ENCODE measurements around the gene MRPS10.
A peak's percentile ranks its signal among the peaks of the same experiment; 100 is the strongest.

MRPS10 gene

GRCh38 chr6:42259286-42259685 lies 41.6 kb upstream of the MRPS10 start:
- Histone ChIP-seq H2BK15ac (ENCODE audit: low read depth, poor library complexity, severe bottlenecking) (no peak overlapping the region), H2BK120ac (ENCODE audit: low read depth, low read length) (no peak overlapping the region), H4K8ac (ENCODE audit: low read length) (no peak overlapping the region), H3K36me3 (ENCODE audit: control insufficient read depth in 1 of 2, insufficient read depth in 2 of 2, low read depth in 1 of 2, low read length in 2 of 2) (peaks cover 26 to 44% of the 10 kb centered on the region in 2 experiments), H3K4me2 (ENCODE audit: low read length, poor library complexity, severe bottlenecking) (no peak overlapping the region), H2AK5ac (ENCODE audit: low read length, severe bottlenecking) (no peak overlapping the region), H2BK5ac (ENCODE audit: low read depth, low read length, poor library complexity, severe bottlenecking) (no peak overlapping the region), H3K4me1 (ENCODE audit: control insufficient read depth, insufficient read depth, low read depth, low read length) (peaks cover 4% of the 10 kb centered on the region), H3K9ac (ENCODE audit: low read length) (no peak overlapping the region), H3K14ac (ENCODE audit: low read length in 2 of 2) (no peak overlapping the region), H2AFZ (ENCODE audit: low read depth, low read length) (no peak overlapping the region), H3K4me3 (ENCODE audit: insufficient read depth in 1 of 2, low read depth in 1 of 2, low read length in 2 of 2) (no peak overlapping the region), H4K91ac (ENCODE audit: low read length) (no peak overlapping the region), H3K23ac (ENCODE audit: low read length in 2 of 2) (no peak overlapping the region), H3K27ac (ENCODE audit: low read length, poor library complexity, severe bottlenecking) (no peak overlapping the region), H2BK12ac (ENCODE audit: low read length in 2 of 2) (no peak overlapping the region), H3K79me1 (replicated peaks; ENCODE audit: low read length, poor library complexity, severe bottlenecking) (no peaks in the 10 kb centered on the region), H3K18ac (ENCODE audit: low read depth in 1 of 2, low read length in 2 of 2) (no peak overlapping the region), H3K9me3 (ENCODE audit: control insufficient read depth, low read length) (no peaks in the 10 kb centered on the region), H3K4ac (ENCODE audit: low read depth in 1 of 2, low read length in 2 of 2) (no peak overlapping the region), H3K27me3 (ENCODE audit: control insufficient read depth in 1 of 2, insufficient read depth in 1 of 2, low read length in 2 of 2) (no peaks in the 10 kb centered on the region)
- no peak for DNase-seq
- 98% methylated on average over 30 of the region's 31 CpGs for WGBS

- no peaks in the 10 kb centered on the region for H3K79me1 ChIP-seq (replicated peaks; ENCODE audit: low read length, poor library complexity, severe bottlenecking)
- H3K14ac ChIP-seq (ENCODE audit: low read length in 2 of 2) = no peak overlapping the region
- H4K91ac ChIP-seq (ENCODE audit: low read length) = no peak overlapping the region
- WGBS = 58% methylated on average over 3 of the region's 3 CpGs
- H2BK5ac ChIP-seq (ENCODE audit: low read depth, low read length, poor library complexity, severe bottlenecking) = no peak overlapping the region
- H3K9ac ChIP-seq (ENCODE audit: low read length) = no peak overlapping the region
- no peak overlapping the region for H3K4ac ChIP-seq (ENCODE audit: low read depth in 1 of 2, low read length in 2 of 2)
- H2BK12ac ChIP-seq (ENCODE audit: low read length in 2 of 2) = no peak overlapping the region
- no peaks in the 10 kb centered on the region for H3K27me3 ChIP-seq (ENCODE audit: control insufficient read depth in 1 of 2, insufficient read depth in 1 of 2, low read length in 2 of 2)
- H3K18ac ChIP-seq (ENCODE audit: low read depth in 1 of 2, low read length in 2 of 2) = no peak overlapping the region
- H3K4me1 ChIP-seq (ENCODE audit: control insufficient read depth, insufficient read depth, low read depth, low read length) = peaks cover 4% of the 10 kb centered on the region
- H2BK15ac ChIP-seq (ENCODE audit: low read depth, poor library complexity, severe bottlenecking) = no peak overlapping the region
- H3K4me3 ChIP-seq (ENCODE audit: insufficient read depth in 1 of 2, low read depth in 1 of 2, low read length in 2 of 2) = no peak overlapping the region
- no peak overlapping the region for H3K23ac ChIP-seq (ENCODE audit: low read length in 2 of 2)
- DNase-seq = no peak
- no peak overlapping the region for H2BK120ac ChIP-seq (ENCODE audit: low read depth, low read length)
- H3K4me2 ChIP-seq (ENCODE audit: low read length, poor library complexity, severe bottlenecking) = no peak overlapping the region
- H3K27ac ChIP-seq (ENCODE audit: low read length, poor library complexity, severe bottlenecking) = no peak overlapping the region
- H2AFZ ChIP-seq (ENCODE audit: low read depth, low read length) = no peak overlapping the region
- peaks cover 23 to 51% of the 10 kb centered on the region in 2 experiments for H3K36me3 ChIP-seq (ENCODE audit: control insufficient read depth in 1 of 2, insufficient read depth in 2 of 2, low read depth in 1 of 2, low read length in 2 of 2)
- no peaks in the 10 kb centered on the region for H3K9me3 ChIP-seq (ENCODE audit: control insufficient read depth, low read length)
- H2AK5ac ChIP-seq (ENCODE audit: low read length, severe bottlenecking) = no peak overlapping the region
- H4K8ac ChIP-seq (ENCODE audit: low read length) = no peak overlapping the region
These were observed 40.0 kb upstream of the MRPS10 start for GRCh38 chr6:42257614-42258013.

GRCh38 chr6:42257063-42257462 lies 39.4 kb upstream of the MRPS10 start:
- no peak overlapping the region for H3K4me3 ChIP-seq (ENCODE audit: insufficient read depth in 1 of 2, low read depth in 1 of 2, low read length in 2 of 2)
- H3K4me1 ChIP-seq (ENCODE audit: control insufficient read depth, insufficient read depth, low read depth, low read length) = peaks cover 7% of the 10 kb centered on the region
- no peak overlapping the region for H3K27ac ChIP-seq (ENCODE audit: low read length, poor library complexity, severe bottlenecking)
- peaks cover 26 to 50% of the 10 kb centered on the region in 2 experiments for H3K36me3 ChIP-seq (ENCODE audit: control insufficient read depth in 1 of 2, insufficient read depth in 2 of 2, low read depth in 1 of 2, low read length in 2 of 2)
- H2BK15ac ChIP-seq (ENCODE audit: low read depth, poor library complexity, severe bottlenecking) = no peak overlapping the region
- DNase-seq = no peak
- H2BK12ac ChIP-seq (ENCODE audit: low read length in 2 of 2) = no peak overlapping the region
- H3K23ac ChIP-seq (ENCODE audit: low read length in 2 of 2) = no peak overlapping the region
- no peak overlapping the region for H3K9ac ChIP-seq (ENCODE audit: low read length)
- no peak overlapping the region for H2BK120ac ChIP-seq (ENCODE audit: low read depth, low read length)
- H3K4ac ChIP-seq (ENCODE audit: low read depth in 1 of 2, low read length in 2 of 2) = no peak overlapping the region
- no peaks in the 10 kb centered on the region for H3K27me3 ChIP-seq (ENCODE audit: control insufficient read depth in 1 of 2, insufficient read depth in 1 of 2, low read length in 2 of 2)
- no peak overlapping the region for H3K4me2 ChIP-seq (ENCODE audit: low read length, poor library complexity, severe bottlenecking)
- 45% methylated on average over 2 of the region's 3 CpGs for WGBS
- no peak overlapping the region for H4K91ac ChIP-seq (ENCODE audit: low read length)
- H2BK5ac ChIP-seq (ENCODE audit: low read depth, low read length, poor library complexity, severe bottlenecking) = no peak overlapping the region
- H4K8ac ChIP-seq (ENCODE audit: low read length) = no peak overlapping the region
- no peak overlapping the region for H3K18ac ChIP-seq (ENCODE audit: low read depth in 1 of 2, low read length in 2 of 2)
- H2AFZ ChIP-seq (ENCODE audit: low read depth, low read length) = no peak overlapping the region
- H3K79me1 ChIP-seq (replicated peaks; ENCODE audit: low read length, poor library complexity, severe bottlenecking) = no peaks in the 10 kb centered on the region
- H3K14ac ChIP-seq (ENCODE audit: low read length in 2 of 2) = no peak overlapping the region
- H3K9me3 ChIP-seq (ENCODE audit: control insufficient read depth, low read length) = no peaks in the 10 kb centered on the region
- H2AK5ac ChIP-seq (ENCODE audit: low read length, severe bottlenecking) = no peak overlapping the region

- H2BK15ac ChIP-seq (ENCODE audit: low read depth, poor library complexity, severe bottlenecking) = no peak overlapping the region
- no peak overlapping the region for H3K4me2 ChIP-seq (ENCODE audit: low read length, poor library complexity, severe bottlenecking)
- no peak overlapping the region for H3K18ac ChIP-seq (ENCODE audit: low read depth in 1 of 2, low read length in 2 of 2)
- no peaks in the 10 kb centered on the region for H3K9me3 ChIP-seq (ENCODE audit: control insufficient read depth, low read length)
- H3K4ac ChIP-seq (ENCODE audit: low read depth in 1 of 2, low read length in 2 of 2) = no peak overlapping the region
- no peak for DNase-seq
- H3K14ac ChIP-seq (ENCODE audit: low read length in 2 of 2) = no peak overlapping the region
- peak overlapping the region; percentile 37 for H3K9ac ChIP-seq (ENCODE audit: low read length)
- 93% methylated on average over 5 of the region's 5 CpGs for WGBS
- no peak overlapping the region for H2BK12ac ChIP-seq (ENCODE audit: low read length in 2 of 2)
- H3K4me1 ChIP-seq (ENCODE audit: control insufficient read depth, insufficient read depth, low read depth, low read length) = peaks cover 9% of the 10 kb centered on the region
- no peaks in the 10 kb centered on the region for H3K27me3 ChIP-seq (ENCODE audit: control insufficient read depth in 1 of 2, insufficient read depth in 1 of 2, low read length in 2 of 2)
- H3K23ac ChIP-seq (ENCODE audit: low read length in 2 of 2) = no peak overlapping the region
- no peak overlapping the region for H4K91ac ChIP-seq (ENCODE audit: low read length)
- H2BK5ac ChIP-seq (ENCODE audit: low read depth, low read length, poor library complexity, severe bottlenecking) = no peak overlapping the region
- no peak overlapping the region for H2AFZ ChIP-seq (ENCODE audit: low read depth, low read length)
- no peak overlapping the region for H2AK5ac ChIP-seq (ENCODE audit: low read length, severe bottlenecking)
- H4K8ac ChIP-seq (ENCODE audit: low read length) = no peak overlapping the region
- no peak overlapping the region for H3K4me3 ChIP-seq (ENCODE audit: insufficient read depth in 1 of 2, low read depth in 1 of 2, low read length in 2 of 2)
- H3K36me3 ChIP-seq (ENCODE audit: control insufficient read depth in 1 of 2, insufficient read depth in 2 of 2, low read depth in 1 of 2, low read length in 2 of 2) = peaks cover 32 to 51% of the 10 kb centered on the region in 2 experiments
- no peak overlapping the region for H2BK120ac ChIP-seq (ENCODE audit: low read depth, low read length)
- no peak overlapping the region for H3K27ac ChIP-seq (ENCODE audit: low read length, poor library complexity, severe bottlenecking)
- no peaks in the 10 kb centered on the region for H3K79me1 ChIP-seq (replicated peaks; ENCODE audit: low read length, poor library complexity, severe bottlenecking)
These were observed 37.4 kb upstream of the MRPS10 start for GRCh38 chr6:42255050-42255449.
